ENCODE measurements around the gene HSPA12B.

Gene HSPA12B

GRCh38 chr20:3704087-3704486 lies 28.4 kb upstream of the HSPA12B start:
- DNase-seq = no peak

DNA sequence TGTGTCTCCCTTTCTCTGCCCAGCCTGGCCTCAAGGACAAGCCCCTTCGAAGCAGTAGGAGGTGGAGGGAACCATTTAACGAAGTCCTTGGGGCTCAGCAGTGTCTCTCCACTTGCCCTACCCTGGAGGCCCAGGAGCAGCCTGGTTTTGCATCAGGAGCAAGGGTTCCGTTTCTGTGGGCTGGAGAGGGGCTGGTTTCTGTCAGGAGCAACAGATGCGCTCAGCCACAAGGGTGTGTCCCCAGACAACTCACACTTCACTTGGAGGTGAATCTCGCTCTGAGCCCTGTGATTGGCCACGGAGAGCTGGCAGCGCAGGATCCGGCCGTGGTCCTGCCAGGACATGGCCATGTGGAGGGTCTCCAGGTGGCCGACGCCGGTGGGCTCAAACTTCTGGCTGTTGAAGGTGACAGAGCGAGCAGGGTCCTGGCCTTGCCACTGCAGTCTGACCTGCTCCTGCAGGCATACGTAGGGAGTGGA lies 27.0 kb upstream of the HSPA12B start:
- no peak for DNase-seq

- DNase-seq = no peak
Observed at GRCh38 chr20:3705970-3706739, 26.3 kb upstream of the HSPA12B start.

DNA sequence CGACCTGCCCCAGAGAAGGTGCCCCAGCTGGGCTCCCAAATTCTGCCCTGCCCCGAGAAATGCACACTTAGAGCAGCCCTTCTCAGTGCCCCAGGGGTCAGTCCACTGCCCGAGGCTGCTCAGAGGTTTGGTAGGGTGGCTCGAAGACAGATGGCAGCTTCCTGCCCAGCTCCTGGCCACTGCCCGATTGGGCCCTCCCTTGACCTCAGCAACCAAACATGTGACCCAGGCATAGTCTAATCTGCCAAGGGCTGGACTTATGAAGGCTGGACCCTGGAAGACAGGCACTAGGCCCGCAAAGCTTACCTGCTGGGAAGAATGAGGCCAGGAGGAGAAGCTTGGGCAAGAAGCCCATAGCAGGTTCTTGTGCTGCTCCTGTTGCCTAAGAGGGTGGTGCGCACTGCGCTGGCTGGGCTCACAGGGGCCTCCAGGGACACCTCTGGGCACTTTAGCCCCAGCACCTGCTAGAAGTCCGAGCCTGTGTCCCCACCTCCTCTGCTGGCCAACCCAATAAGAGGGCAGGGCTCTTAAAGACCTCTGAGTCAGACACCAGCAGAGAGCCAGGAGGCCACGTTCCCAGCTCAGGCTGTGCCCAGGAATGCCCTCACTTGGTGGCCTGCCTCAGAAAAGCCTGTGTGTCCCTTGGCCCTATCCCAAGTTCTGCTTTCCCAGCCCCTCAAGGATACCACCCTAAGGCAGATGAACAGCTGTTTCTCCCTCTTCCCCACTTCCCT lies 25.5 kb upstream of the HSPA12B start:
- DNase-seq = no peak

DNA sequence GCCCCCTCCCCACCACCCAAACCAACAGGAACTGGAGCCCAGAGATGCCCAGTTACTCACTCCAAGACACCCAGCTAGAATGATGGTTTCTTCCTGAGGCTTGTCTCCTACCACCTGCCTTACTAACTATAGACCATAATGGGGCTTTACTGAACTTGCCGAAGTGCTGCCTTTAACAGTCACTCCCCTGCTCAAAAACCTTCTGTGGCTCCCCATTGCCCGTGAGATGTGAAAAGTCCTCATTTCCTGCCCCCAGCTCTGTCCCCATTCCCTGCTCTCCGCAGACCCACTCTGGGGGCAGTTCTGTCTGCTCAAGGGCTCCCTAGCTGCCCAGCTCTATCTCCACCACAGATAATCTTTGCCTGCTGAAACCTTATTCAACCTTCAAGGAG lies 25.0 kb upstream of the HSPA12B start:
- DNase-seq = no peak

DNA sequence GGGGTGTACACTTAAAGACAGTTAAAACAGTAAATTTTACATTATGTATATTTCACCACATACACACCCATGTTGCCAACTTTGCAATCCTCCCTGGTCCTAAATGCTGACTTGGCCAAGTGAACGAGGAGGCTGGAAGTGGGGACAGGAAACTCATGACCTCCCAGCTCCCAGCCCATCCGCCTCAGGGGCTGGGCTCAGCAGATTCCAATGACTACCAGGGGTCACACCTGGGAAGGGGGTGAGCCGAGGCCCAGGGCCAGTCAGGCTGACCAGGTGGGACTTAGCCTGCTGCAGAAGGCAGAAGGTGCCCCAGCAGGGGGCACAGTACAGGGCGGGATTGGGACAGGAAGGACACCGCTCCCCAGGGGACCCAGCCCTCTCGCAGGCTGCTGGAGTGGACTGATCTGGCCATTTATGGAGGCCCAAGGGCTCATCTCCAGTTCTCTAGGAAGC lies 22.4 kb upstream of the HSPA12B start:
- DNase-seq = no peak

DNA sequence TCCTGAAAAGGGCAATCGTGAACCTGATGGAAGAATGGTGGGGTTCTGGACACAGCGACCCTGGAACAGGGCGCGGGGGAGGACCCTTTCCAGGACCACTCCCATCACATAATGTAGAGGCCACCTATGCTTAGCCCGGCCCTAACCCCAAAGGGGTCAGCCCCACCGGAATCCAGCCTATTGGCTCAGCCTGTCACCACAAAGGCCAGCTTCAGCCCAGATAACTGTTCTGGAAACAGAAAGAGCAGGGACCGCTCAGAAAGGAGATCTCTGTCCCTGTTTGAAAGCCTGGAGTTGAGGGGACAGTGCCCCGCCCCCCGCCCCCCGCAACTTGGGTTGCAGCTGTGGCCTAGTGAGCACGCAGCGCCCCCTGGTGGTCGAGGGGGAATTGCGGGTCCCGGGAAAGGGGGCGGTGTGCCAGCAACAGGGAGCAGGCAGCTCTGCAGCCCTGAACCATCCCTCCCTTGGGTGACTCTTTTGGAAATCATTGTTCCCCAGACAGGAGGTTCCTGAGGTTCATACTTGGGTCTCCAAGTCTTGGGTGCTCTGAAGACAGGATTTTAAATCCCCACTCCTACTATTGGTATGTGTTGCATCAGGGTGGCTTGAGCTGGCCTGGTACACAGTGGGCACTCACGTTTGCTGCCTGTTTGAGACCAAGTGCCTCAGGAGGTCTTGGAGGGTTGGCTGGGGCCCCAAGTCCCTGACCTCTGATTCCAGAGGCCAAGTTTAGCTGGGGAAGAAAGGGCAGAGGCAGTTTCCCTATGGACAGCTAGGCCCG lies 21.6 kb upstream of the HSPA12B start:
- peak; percentile 86 for DNase-seq

DNA sequence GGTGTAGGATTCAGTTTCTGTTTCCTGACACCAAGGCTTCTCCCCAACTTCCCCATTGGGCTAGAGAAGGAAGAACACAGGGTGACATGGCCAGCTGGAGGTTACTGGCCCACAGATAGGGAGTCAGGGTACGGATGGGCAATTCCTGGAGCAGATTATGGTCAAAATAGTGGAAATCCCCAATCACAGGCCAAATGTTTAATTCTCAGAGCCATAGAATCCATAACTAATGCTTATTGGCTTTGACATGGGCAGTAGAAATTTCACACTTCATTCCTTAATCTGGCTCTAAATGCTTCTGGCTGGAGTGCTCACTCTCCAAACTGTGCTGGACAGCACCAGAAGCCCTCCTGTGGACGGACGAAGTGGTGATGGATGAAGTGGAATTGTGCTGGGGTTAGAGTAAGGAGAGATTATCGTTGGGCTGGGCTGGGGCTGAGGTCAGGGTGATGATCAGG lies 21.0 kb upstream of the HSPA12B start:
- DNase-seq = no peak

- DNase-seq = peak; percentile 69
Observed at GRCh38 chr20:3712279-3712873, 20.1 kb upstream of the HSPA12B start, which contains the start of gene SIGLEC1. TSS of gene SIGLEC1 (minus strand) at chr20:3712600. CDS start at chr20:3707128, 5,472 bp downstream.

- no peak for DNase-seq
Observed at GRCh38 chr20:3714092-3714491, 18.4 kb upstream of the HSPA12B start.

DNA sequence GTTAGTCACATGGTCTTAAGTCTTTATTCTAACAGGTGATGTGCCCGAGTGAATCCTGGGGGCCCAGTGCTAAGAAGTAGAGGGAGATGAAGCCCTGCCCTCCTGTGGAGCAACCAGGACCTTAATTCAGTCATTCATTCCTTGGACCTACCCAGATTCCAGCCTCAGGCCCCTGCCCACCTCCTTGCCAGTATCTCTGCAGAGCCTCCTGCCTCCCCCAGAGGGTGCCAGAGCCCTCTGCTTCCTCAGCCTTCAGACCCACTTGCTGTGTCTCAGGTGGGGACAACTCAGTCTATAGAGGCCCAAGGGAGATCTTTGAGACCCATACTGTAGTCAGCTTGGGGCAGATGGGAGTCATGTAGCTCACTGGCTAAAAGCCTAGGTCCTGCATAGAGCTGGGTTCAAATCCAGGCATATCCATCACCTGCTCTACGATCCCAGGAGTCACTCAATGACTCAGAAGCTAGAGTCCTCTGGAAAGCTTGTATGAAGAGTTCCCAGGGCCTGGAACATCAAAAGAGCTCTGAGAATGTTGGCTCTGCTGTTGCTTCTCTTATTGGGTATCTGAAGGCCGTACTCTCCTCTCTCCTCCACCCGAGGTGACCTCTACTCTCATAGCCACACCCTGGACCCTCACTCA lies 16.2 kb upstream of the HSPA12B start:
- no peak for DNase-seq

DNA sequence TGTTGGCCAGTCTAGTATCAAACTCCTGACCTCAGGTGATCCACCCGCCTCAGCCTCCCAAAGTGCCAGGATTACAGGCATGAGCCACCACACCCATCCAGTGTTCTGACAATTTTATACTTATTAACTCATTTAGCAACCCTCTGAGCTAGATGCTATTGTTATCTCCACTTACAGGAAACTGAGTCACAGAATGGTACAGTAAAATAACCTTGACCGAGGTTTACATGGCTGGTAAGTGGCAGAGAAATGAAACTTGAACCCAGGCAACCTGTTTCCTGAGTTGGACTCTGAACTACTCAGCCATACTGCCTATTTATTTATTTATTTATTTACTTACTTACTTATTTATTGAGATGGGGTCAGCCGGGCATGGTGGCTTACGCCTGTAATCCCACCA lies 13.4 kb upstream of the HSPA12B start:
- no peak for DNase-seq

DNA sequence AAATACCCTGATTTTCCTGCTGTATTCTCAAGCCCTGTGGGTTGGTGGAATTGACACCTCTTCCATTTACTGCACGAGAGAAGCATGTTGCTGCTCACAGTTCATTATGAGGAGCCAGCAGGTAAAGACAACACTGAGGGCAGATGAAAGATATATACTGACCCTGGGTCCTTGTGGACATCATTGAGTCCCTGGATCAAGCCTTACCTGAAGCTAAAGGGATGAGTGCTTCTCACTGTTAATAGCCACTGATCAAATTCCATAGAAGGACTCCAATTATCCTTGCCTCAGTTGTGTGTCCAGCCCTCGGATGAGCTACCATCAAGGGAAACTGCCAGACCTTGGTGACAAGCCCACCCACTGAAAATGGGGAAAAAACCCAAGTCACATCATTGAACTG lies 12.4 kb upstream of the HSPA12B start:
- DNase-seq = no peak

DNA sequence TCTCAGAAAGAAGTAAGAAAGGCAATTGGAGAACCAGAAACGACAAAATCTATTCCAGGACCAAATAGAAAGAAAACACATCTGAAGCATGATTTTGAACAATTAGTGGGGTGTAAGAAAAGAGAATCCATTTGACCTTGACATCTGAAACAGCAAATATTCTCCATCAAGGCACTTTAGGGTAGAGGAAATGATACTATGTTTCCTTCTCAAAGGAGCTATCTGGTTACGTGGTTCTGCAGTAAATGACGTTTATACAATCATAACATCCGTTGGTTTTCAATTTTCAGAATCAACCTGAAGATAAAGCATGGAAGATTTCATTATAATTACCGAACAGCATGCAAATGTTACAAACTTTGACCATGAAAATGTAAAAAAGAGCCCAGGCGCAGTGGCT lies 11.9 kb upstream of the HSPA12B start:
- no peak for DNase-seq

DNA sequence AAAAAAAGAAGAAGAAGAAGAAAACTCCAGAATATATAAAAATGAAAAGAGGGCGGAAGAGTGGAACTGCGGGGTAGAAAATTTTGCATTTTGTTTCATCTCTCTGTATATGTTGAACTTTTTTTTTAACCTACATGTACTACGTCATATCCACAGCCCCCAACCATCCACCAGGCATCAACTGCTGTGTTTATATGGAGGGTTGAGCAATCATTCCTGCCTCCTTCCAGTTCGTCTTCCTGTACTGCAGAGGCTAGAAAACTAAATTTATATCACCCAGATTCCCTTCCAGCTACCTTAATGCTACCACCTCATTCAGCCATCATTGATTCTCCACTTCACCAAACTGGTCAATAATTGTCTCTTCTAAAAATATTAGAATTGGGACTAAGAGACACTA lies 10.6 kb upstream of the HSPA12B start:
- DNase-seq = no peak

DNA sequence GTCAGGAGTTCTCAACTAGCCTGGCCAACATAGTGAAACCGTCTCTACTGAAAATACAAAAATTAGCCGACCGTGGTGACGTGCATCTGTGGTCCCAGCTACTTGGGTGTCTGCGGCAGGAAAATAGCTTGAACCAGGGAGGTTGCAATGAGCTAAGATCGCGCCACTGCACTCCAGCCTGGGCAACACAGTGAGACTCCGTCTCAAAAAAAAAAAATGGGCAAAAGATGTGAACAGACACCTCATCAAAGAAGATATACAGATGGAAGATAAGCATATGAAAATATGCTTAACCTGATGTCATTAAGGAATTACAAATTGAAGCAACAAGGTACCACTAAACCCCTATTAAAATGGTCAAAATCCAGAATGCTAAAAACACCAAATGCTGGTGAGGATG lies 9.2 kb upstream of the HSPA12B start:
- DNase-seq = no peak

DNA sequence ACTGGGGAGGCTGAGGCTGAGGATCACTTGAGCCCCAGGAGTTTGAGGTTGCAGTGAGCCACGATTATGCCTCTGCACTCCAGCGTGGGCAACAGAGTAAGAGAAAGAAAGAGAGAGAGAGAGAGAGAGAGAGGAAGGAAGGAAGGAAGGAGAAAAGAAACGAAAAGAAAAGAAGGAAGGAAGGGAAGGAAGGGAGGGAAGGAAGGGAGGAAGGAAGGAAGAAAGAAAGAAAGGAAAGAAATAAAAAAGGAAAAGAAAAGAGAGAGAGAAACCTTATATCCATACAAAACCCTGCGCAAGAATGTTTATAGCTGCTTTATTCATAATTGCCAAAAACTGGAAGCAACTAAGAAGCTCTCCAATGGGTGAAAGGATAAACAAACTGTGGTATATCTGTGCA lies 8.1 kb upstream of the HSPA12B start:
- no peak for DNase-seq

- DNase-seq = no peak
Observed at GRCh38 chr20:3727401-3728021, 5.0 kb upstream of the HSPA12B start.

DNA sequence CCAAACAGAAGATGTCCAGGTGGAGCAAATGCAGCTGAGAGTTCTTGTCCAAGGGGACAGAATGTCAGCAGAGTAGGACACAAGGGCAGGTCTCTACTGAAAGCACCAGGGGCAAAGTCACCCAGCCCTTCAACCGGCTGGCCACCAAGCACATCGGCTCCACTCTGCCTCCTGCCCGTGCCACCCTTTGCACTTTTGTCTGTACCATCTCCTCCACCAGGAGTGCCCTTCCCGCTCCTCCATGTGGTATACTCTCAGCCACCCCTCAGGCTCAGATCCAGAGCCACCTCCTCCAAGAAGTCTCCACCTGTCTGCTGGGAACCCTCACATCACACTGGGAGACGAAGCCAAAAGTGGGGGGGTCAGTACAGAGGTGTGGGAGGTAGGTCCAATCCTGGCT lies 4.1 kb upstream of the HSPA12B start:
- no peak for DNase-seq

- DNase-seq = no peak
Observed at GRCh38 chr20:3728876-3729275, 3.6 kb upstream of the HSPA12B start.

DNA sequence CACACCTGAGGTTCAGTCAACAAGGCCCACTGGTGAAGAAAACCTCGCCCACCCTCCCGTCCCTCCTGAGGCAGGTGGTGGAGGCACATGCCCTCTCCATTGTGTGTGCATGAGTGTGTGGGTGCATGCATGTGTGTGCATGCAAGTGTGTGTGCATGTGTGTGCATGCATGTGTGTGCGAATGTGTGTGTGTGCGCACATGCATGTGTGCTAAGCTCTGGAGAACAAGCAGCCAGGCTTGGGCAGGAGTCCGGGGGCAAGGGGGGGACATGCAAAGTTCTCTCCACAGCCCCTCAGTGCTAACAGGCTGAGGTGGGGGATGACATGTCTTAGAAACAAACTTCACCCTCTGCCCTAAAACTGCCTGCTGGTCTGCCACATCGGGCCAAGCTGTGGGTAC lies 3.1 kb upstream of the HSPA12B start:
- no peak for DNase-seq
